Loucy (cell line): ENCODE data around the gene TBCCD1.

ENCODE experiments used
- H2AFZ ChIP-seq: fragments of 200-600 bp; sonication (generic); 2 replicates; pipeline ENCODE4 v1.6.0; 2016; ENCODE audit warnings: antibody characterized with exemption, mild to moderate bottlenecking, low read length, moderate library complexity
- H3F3A ChIP-seq: fragments of 200-600 bp; 2 replicates; pipeline ENCODE4 v1.6.0; 2016; ENCODE audit warnings: antibody characterized with exemption, low read depth, mild to moderate bottlenecking
- H3K27me3 ChIP-seq: fragments of 200-600 bp; sonication (generic); 2 replicates; pipeline ENCODE4 v1.6.1; 2014; ENCODE audit warnings: low read length, mild to moderate bottlenecking; ENCODE audit not compliant: insufficient read depth, poor library complexity, severe bottlenecking
- H3K36me3 ChIP-seq: fragments of 200-600 bp; sonication (generic); 2 replicates; pipeline ENCODE4 v1.6.1; 2016; ENCODE audit warnings: low read length; ENCODE audit not compliant: insufficient read depth
- H3K4me1 ChIP-seq: fragments of 200-600 bp; sonication (generic); 2 replicates; pipeline ENCODE4 v1.5.1; 2014; ENCODE audit warnings: low read length, mild to moderate bottlenecking; ENCODE audit not compliant: insufficient read depth, poor library complexity, severe bottlenecking
- H3K4me2 ChIP-seq: fragments of 200-600 bp; sonication (generic); 2 replicates; pipeline ENCODE4 v1.6.0; 2014; ENCODE audit warnings: antibody characterized with exemption, low read length, low read depth, mild to moderate bottlenecking; ENCODE audit not compliant: poor library complexity, severe bottlenecking
- H3K4me3 ChIP-seq: fragments of 200-600 bp; sonication (generic); 2 replicates; pipeline ENCODE4 v1.5.1; 2014; ENCODE audit warnings: low read length, mild to moderate bottlenecking, mixed read lengths; ENCODE audit not compliant: poor library complexity, severe bottlenecking
- H3K79me2 ChIP-seq: fragments of 200-600 bp; sonication (generic); 2 replicates; pipeline ENCODE4 v1.6.1; 2014; ENCODE audit warnings: low read length; ENCODE audit not compliant: insufficient read depth
- H3K9ac ChIP-seq: fragments of 200-600 bp; sonication (generic); 2 replicates; pipeline ENCODE4 v1.6.0; 2014; ENCODE audit warnings: mild to moderate bottlenecking, low read depth, low read length, moderate library complexity; ENCODE audit not compliant: poor library complexity, severe bottlenecking
- H3K9me2 ChIP-seq: fragments of 200-600 bp; sonication (generic); replicated peaks from 2 replicates; pipeline ENCODE4 v1.6.1; 2016; ENCODE audit warnings: low read depth, low read length, mixed read lengths
- H3K9me3 ChIP-seq: fragments of 200-600 bp; sonication (generic); 2 replicates; pipeline ENCODE4 v1.6.1; 2014; ENCODE audit warnings: mild to moderate bottlenecking, antibody characterized with exemption, low read length, low read depth; ENCODE audit not compliant: insufficient read depth
- H4K20me1 ChIP-seq: fragments of 200-600 bp; sonication (generic); 2 replicates; pipeline ENCODE4 v1.6.0; 2014; ENCODE audit warnings: antibody characterized with exemption, low read length, mild to moderate bottlenecking; ENCODE audit not compliant: insufficient read depth, poor library complexity, severe bottlenecking
- EZH2phosphoT487 ChIP-seq: fragments of 200-600 bp; IDR thresholded peaks from 2 replicates; pipeline ENCODE4 v1.6.1; 2018; ENCODE audit warnings: antibody characterized with exemption, mild to moderate bottlenecking, moderate library complexity, borderline replicate concordance
- TF ChIP-seq, protein P1 (sequence below): fragments of 200-600 bp; sonication (generic); conservative IDR thresholded peaks from 2 replicates; pipeline ENCODE4 v1.5.1; 2014; ENCODE audit warnings: mild to moderate bottlenecking, antibody characterized with exemption, low read length

TBCCD1 gene

GRCh38 chr3:186612721-186613636 lies 45.8 kb upstream of the TBCCD1 start, which contains the start of gene AHSG:
AHSG (plus strand) TSS chr3:186613060; CDS start chr3:186613142, 82 bp downstream.
- H3K4me2 ChIP-seq = no peak within 1 kb of the TSS
- no peaks in the 10 kb centered on the region for H3K36me3 ChIP-seq
- no peak within 1 kb of the TSS for H2AFZ ChIP-seq
- no peaks in the 10 kb centered on the region for H3K27me3 ChIP-seq
- H3K9ac ChIP-seq = no peak within 1 kb of the TSS
- H3K9me2 ChIP-seq = no peaks in the 10 kb centered on the region
- TF ChIP-seq, protein P1, sequence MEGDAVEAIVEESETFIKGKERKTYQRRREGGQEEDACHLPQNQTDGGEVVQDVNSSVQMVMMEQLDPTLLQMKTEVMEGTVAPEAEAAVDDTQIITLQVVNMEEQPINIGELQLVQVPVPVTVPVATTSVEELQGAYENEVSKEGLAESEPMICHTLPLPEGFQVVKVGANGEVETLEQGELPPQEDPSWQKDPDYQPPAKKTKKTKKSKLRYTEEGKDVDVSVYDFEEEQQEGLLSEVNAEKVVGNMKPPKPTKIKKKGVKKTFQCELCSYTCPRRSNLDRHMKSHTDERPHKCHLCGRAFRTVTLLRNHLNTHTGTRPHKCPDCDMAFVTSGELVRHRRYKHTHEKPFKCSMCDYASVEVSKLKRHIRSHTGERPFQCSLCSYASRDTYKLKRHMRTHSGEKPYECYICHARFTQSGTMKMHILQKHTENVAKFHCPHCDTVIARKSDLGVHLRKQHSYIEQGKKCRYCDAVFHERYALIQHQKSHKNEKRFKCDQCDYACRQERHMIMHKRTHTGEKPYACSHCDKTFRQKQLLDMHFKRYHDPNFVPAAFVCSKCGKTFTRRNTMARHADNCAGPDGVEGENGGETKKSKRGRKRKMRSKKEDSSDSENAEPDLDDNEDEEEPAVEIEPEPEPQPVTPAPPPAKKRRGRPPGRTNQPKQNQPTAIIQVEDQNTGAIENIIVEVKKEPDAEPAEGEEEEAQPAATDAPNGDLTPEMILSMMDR = no peak
- TF ChIP-seq EZH2phosphoT487 = no peak
- peaks cover 8% of the 10 kb centered on the region for H3K4me1 ChIP-seq
- no peak within 1 kb of the TSS for H3K4me3 ChIP-seq
- no peaks in the 10 kb centered on the region for H3F3A ChIP-seq
- H3K79me2 ChIP-seq = no peaks in the 10 kb centered on the region
- no peaks in the 10 kb centered on the region for H4K20me1 ChIP-seq
- H3K9me3 ChIP-seq = no peaks in the 10 kb centered on the region

DNA sequence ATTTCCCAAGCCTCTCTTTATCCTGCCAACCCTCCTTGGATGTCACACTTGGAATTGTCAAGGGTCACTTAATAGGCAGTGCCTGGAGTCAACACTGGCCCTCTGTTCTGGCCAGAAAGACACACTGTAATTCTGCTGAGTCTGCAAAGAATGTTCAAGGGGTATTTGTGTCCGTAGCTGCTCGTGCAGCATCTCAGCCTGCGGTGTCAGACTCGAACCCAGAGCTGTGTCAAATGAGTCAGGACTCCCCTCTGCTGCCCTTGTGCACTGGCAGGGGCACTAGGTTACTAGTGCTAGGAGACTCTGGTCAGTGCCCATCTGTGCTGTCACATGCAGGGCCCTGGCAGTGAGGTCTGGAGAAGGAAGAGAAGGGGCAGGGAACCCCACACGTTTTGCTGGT lies 44.9 kb upstream of the TBCCD1 start:
- Histone ChIP-seq H3K36me3 (no peaks in the 10 kb centered on the region), H3K9me3 (no peaks in the 10 kb centered on the region), H3K4me2 (no peak overlapping the region), H3K9ac (no peak overlapping the region), H2AFZ (no peak overlapping the region), H3K9me2 (no peaks in the 10 kb centered on the region), H3K79me2 (no peaks in the 10 kb centered on the region), H3K27me3 (no peaks in the 10 kb centered on the region), H3K4me3 (no peak overlapping the region), H3K4me1 (peaks cover 8% of the 10 kb centered on the region), H3F3A (no peaks in the 10 kb centered on the region), H4K20me1 (no peaks in the 10 kb centered on the region)
- TF ChIP-seq, protein P1 = no peak
- no peak for TF ChIP-seq EZH2phosphoT487

DNA sequence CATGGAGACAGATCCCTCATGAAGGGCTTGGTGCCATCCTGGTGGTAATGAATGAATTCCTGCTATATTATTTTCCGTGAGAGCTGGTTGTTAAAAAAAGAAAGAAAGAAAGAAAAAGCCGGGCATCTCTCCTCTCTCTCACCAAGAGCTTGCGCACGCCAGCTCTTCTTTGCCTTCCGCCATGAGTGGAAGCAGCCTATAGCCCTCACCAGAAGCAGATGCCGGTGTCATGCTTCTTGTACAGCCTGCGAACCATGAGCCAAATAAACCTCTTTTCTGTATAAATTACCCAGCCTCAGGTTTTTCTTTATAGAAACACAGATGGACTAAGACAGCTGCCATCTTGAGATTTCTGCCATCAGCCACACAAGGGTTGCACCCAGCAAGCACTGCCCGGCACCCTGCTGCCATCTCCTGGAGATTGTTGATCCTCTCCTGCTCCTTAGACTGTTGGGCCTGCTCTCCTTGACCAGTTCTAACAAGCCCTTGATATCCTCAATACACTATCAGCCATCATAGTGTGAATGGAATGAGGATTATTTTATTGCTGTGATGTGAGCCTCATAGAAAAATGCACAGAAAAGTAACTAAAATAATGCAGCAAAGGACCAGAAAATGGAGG lies 42.2 kb upstream of the TBCCD1 start:
- no peak overlapping the region for H3K4me2 ChIP-seq
- H3K36me3 ChIP-seq = no peaks in the 10 kb centered on the region
- H3K27me3 ChIP-seq = no peaks in the 10 kb centered on the region
- H3K4me1 ChIP-seq = peaks cover 3% of the 10 kb centered on the region
- H4K20me1 ChIP-seq = no peaks in the 10 kb centered on the region
- H3K4me3 ChIP-seq = no peak overlapping the region
- no peaks in the 10 kb centered on the region for H3K9me2 ChIP-seq
- H3F3A ChIP-seq = no peaks in the 10 kb centered on the region
- H2AFZ ChIP-seq = peak overlapping the region; percentile 40; the same call in 1 of the 2 replicates
- H3K9me3 ChIP-seq = no peaks in the 10 kb centered on the region
- H3K79me2 ChIP-seq = no peaks in the 10 kb centered on the region
- H3K9ac ChIP-seq = no peak overlapping the region
- no peak for TF ChIP-seq EZH2phosphoT487
- TF ChIP-seq, protein P1 = peak; percentile 54
